ENCODE measurements around the gene SPDEF.

SPDEF gene

DNA sequence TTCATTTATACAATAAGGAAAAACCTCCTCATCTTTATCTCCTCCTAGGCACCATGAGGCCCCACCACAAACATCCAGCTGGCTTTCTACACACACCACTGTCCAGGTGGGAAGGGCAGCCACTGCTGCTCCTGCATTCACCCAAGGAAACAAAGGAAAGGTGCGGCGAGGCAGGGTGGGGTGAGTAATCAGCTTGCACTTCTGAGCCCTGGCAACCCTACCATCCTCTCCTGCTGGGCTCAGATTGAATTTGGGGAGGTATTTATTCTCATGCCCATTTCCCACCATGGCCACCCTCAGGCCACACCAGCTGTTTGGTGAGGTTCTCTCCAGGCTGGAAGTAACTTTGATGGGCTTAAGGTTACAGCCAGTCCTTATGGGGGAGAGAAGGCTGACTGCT, 31.2 kb upstream of the SPDEF start:
- no peak for TF ChIP-seq EZH2phosphoT487 (IDR thresholded peaks at IDR 0.05; ENCODE audit: borderline replicate concordance, low read length)
- TF ChIP-seq CTCF (IDR thresholded peaks at IDR 0.05; ENCODE audit: low read depth, low read length, poor library complexity, severe bottlenecking) = no peak
- no peak overlapping the region for H3K4me2 ChIP-seq (ENCODE audit: low read length)
- H3K36me3 ChIP-seq (ENCODE audit: control insufficient read depth, low read length) = peaks cover 30% of the 10 kb centered on the region
- no peaks in the 10 kb centered on the region for H3F3A ChIP-seq (ENCODE audit: control insufficient read depth, insufficient read depth)
- peaks cover 8% of the 10 kb centered on the region for H3K4me1 ChIP-seq (ENCODE audit: control insufficient read depth, low read length)
- no peaks in the 10 kb centered on the region for H3K9me3 ChIP-seq (ENCODE audit: control insufficient read depth, insufficient read depth, low read length)
- peaks cover 16% of the 10 kb centered on the region for H3K79me2 ChIP-seq (ENCODE audit: control insufficient read depth, low read length)
- H3K27me3 ChIP-seq (ENCODE audit: control insufficient read depth, low read length) = no peaks in the 10 kb centered on the region
- no peak overlapping the region for H3K4me3 ChIP-seq (ENCODE audit: low read length)
- H3K9me2 ChIP-seq (replicated peaks; ENCODE audit: control insufficient read depth, low read length) = no peaks in the 10 kb centered on the region
- peaks cover 18% of the 10 kb centered on the region; the same call in 1 of the 2 replicates for H4K20me1 ChIP-seq (ENCODE audit: control insufficient read depth, insufficient read depth, low read depth, low read length)
- H3K27ac ChIP-seq (ENCODE audit: low read depth, low read length) = no peak overlapping the region

DNA sequence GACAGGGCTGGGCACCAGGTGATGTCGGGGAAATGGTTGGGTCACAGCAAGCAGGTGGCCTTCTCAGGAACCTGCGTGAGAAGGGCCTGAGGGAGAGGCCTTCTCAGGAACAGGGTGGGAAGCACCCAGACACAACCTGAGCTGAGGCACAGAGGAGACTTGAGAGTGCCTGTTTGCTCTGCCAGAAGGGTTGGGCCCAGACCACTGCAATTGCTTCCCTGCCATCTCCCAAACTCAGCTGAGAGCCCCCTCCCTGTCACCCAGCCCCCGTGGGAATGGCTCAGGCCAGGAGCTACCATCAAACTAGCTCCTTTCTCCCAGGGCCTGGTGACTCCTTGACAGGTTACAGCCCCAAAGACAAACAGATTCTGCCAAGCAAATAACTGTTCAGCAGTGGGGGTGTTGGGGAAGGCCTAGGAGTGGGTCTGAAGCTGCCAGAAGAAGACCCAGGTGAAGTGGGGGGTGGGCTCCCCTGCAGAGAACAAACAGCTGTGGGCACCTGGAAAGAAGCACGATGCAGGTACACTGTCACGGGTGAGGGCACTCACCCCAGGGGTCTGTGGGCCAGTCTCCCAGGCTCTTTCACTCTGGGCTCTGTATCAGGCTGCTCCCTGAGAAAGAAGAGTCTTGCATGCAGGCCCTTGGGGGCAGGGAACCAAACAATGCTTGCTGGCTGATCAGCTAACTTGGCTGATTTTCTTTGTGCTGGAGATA, 30.4 kb upstream of the SPDEF start:
- TF ChIP-seq CTCF (IDR thresholded peaks at IDR 0.05; ENCODE audit: low read depth, low read length, poor library complexity, severe bottlenecking) (no peak), EZH2phosphoT487 (IDR thresholded peaks at IDR 0.05; ENCODE audit: borderline replicate concordance, low read length) (no peak)
- H3K27ac ChIP-seq (ENCODE audit: low read depth, low read length) = no peak overlapping the region
- H3F3A ChIP-seq (ENCODE audit: control insufficient read depth, insufficient read depth) = no peaks in the 10 kb centered on the region
- H3K36me3 ChIP-seq (ENCODE audit: control insufficient read depth, low read length) = peaks cover 26% of the 10 kb centered on the region
- no peak overlapping the region for H3K4me3 ChIP-seq (ENCODE audit: low read length)
- no peaks in the 10 kb centered on the region for H3K4me1 ChIP-seq (ENCODE audit: control insufficient read depth, low read length)
- H4K20me1 ChIP-seq (ENCODE audit: control insufficient read depth, insufficient read depth, low read depth, low read length) = peaks cover 13% of the 10 kb centered on the region; the same call in 1 of the 2 replicates
- no peaks in the 10 kb centered on the region for H3K9me3 ChIP-seq (ENCODE audit: control insufficient read depth, insufficient read depth, low read length)
- no peak overlapping the region for H3K4me2 ChIP-seq (ENCODE audit: low read length)
- H3K79me2 ChIP-seq (ENCODE audit: control insufficient read depth, low read length) = peaks cover 8% of the 10 kb centered on the region
- no peaks in the 10 kb centered on the region for H3K9me2 ChIP-seq (replicated peaks; ENCODE audit: control insufficient read depth, low read length)
- H3K27me3 ChIP-seq (ENCODE audit: control insufficient read depth, low read length) = no peaks in the 10 kb centered on the region

- Histone ChIP-seq H3F3A (ENCODE audit: control insufficient read depth, insufficient read depth) (no peaks in the 10 kb centered on the region), H3K27me3 (ENCODE audit: control insufficient read depth, low read length) (no peaks in the 10 kb centered on the region), H3K79me2 (ENCODE audit: control insufficient read depth, low read length) (no peaks in the 10 kb centered on the region), H3K4me3 (ENCODE audit: low read length) (no peak overlapping the region), H3K36me3 (ENCODE audit: control insufficient read depth, low read length) (peaks cover 21% of the 10 kb centered on the region), H3K4me1 (ENCODE audit: control insufficient read depth, low read length) (no peaks in the 10 kb centered on the region), H3K4me2 (ENCODE audit: low read length) (no peak overlapping the region), H3K9me3 (ENCODE audit: control insufficient read depth, insufficient read depth, low read length) (no peaks in the 10 kb centered on the region), H3K27ac (ENCODE audit: low read depth, low read length) (no peak overlapping the region), H4K20me1 (ENCODE audit: control insufficient read depth, insufficient read depth, low read depth, low read length) (peaks cover 13% of the 10 kb centered on the region; the same call in 1 of the 2 replicates), H3K9me2 (replicated peaks; ENCODE audit: control insufficient read depth, low read length) (no peaks in the 10 kb centered on the region)
- TF ChIP-seq CTCF (IDR thresholded peaks at IDR 0.05; ENCODE audit: low read depth, low read length, poor library complexity, severe bottlenecking) (no peak), EZH2phosphoT487 (IDR thresholded peaks at IDR 0.05; ENCODE audit: borderline replicate concordance, low read length) (no peak)
These were observed 29.5 kb upstream of the SPDEF start for GRCh38 chr6:34585512-34586061.

Measured in DOHH2 (cell line).